GM23248 (cell line): ENCODE measurements around the gene PODN. TPM values are rescaled to one million over a fixed set of nuclear protein-coding genes. Genes with fewer than 3 reads are reported as not detected.

Experiments used
- DNase-seq: peaks from one replicate; pipeline ENCODE4 v3.0.0-alpha.2; 2015
- H2AFZ ChIP-seq: fragments of 200-600 bp; sonication (generic); 2 replicates; pipeline ENCODE4 v1.6.1; 2016; ENCODE audit warnings: antibody characterized with exemption
- H3F3A ChIP-seq: fragments of 200-600 bp; sonication (generic); 2 replicates; pipeline ENCODE4 v1.6.1; 2016; ENCODE audit warnings: mild to moderate bottlenecking, antibody characterized with exemption, mixed run types; ENCODE audit not compliant: insufficient read depth
- H3K27ac ChIP-seq: fragments of 200-600 bp; sonication (generic); 2 replicates; pipeline ENCODE4 v1.5.1; 2016; ENCODE audit warnings: mild to moderate bottlenecking
- H3K27me3 ChIP-seq: fragments of 200-600 bp; sonication (generic); replicated peaks from 2 replicates; pipeline ENCODE4 v1.6.1; 2016; ENCODE audit warnings: mild to moderate bottlenecking; ENCODE audit not compliant: insufficient read depth
- H3K36me3 ChIP-seq: fragments of 200-600 bp; sonication (generic); 2 replicates; pipeline ENCODE4 v1.6.1; 2016; ENCODE audit warnings: low read depth, mild to moderate bottlenecking
- H3K4me1 ChIP-seq: fragments of 200-600 bp; sonication (generic); 2 replicates; pipeline ENCODE4 v1.6.1; 2016; ENCODE audit warnings: mild to moderate bottlenecking; ENCODE audit not compliant: insufficient read depth
- H3K4me2 ChIP-seq: fragments of 200-600 bp; sonication (generic); one replicate; pipeline ENCODE4 v1.6.1; 2016; ENCODE audit warnings: mild to moderate bottlenecking; ENCODE audit not compliant: unreplicated experiment
- H3K4me3 ChIP-seq: fragments of 200-600 bp; sonication (generic); 2 replicates; pipeline ENCODE4 v1.5.1; 2016; ENCODE audit warnings: mild to moderate bottlenecking
- H3K79me2 ChIP-seq: fragments of 200-600 bp; sonication (generic); 2 replicates; pipeline ENCODE4 v1.6.1; 2016; ENCODE audit warnings: mild to moderate bottlenecking; ENCODE audit not compliant: insufficient read depth
- H3K9ac ChIP-seq: fragments of 200-600 bp; sonication (generic); 2 replicates; pipeline ENCODE4 v1.6.1; 2016; ENCODE audit warnings: mild to moderate bottlenecking
- H3K9me2 ChIP-seq: fragments of 200-600 bp; sonication (generic); 2 replicates; pipeline ENCODE4 v1.6.1; 2016; ENCODE audit warnings: mixed run types, mild to moderate bottlenecking, moderate library complexity; ENCODE audit not compliant: insufficient read depth
- H3K9me3 ChIP-seq: fragments of 200-600 bp; sonication (generic); one replicate; pipeline ENCODE4 v1.6.1; 2017; ENCODE audit warnings: low read depth
- H4K20me1 ChIP-seq: fragments of 200-600 bp; sonication (generic); 2 replicates; pipeline ENCODE4 v1.6.0; 2016; ENCODE audit not compliant: insufficient read depth
- EZH2 ChIP-seq: fragments of 200-600 bp; sonication (generic); IDR thresholded peaks from 2 replicates; pipeline ENCODE4 v1.6.1; 2018; ENCODE audit warnings: antibody characterized with exemption, mild to moderate bottlenecking; ENCODE audit not compliant: insufficient read depth, poor library complexity, severe bottlenecking
- EZH2phosphoT487 ChIP-seq: fragments of 200-600 bp; sonication (generic); IDR thresholded peaks from 2 replicates; pipeline ENCODE4 v1.6.1; 2018; ENCODE audit warnings: antibody characterized with exemption, moderate library complexity, mild to moderate bottlenecking, low read depth; ENCODE audit not compliant: insufficient read depth
- WGBS, 2 experiments: methylation state at CpG; one replicate each; pipeline ENCODE4 v1.1.6; 2015 to 2017; ENCODE audit warnings: low lambda C conversion rate in 2 of 2, low coverage in 1 of 2; ENCODE audit errors: missing lambda C conversion rate in 2 of 2; 5-methylcytosine and 5-hydroxymethylcytosine counted together
- in situ Hi-C: fragments of 300-500 bp; cut with MboI; formaldehyde crosslinking; loops from 2 replicates; pipeline ENCODE4 v1.15.0; 2020
- polyA plus RNA-seq: library from polyadenylated mRNA; unstranded; fragments of >200 nt; fragmentation: Nextera tagmentation; extraction: Ambion mirVana; gene quantifications from 2 replicates; pipeline ENCODE4 v1.2.1, GENCODE V29; 2016
- total RNA-seq: library from RNA; depleted of rRNA; stranded (reverse); fragments of >200 nt; shearing (Covaris generic); gene quantifications from 2 replicates; pipeline ENCODE4 v1.2.3, GENCODE V29; 2014

PODN gene
- total and polyA plus RNA-seq, 2 experiments from 2014 or later, result 54.8 to 71.6 TPM

- H3K79me2 ChIP-seq, result peaks cover 99% of the 10 kb centered on the region
- 91 to 97% methylated on average over 5 of the region's 5 CpGs for WGBS, 2 experiments
- peaks cover 22% of the 10 kb centered on the region for H3K4me1 ChIP-seq
- H3K36me3 ChIP-seq, result peaks cover 3% of the 10 kb centered on the region; the same call in 1 of the 2 replicates
- H3K4me3 ChIP-seq, result no peak overlapping the region
- DNase-seq, result no peak
- no peak for TF ChIP-seq EZH2
- no peak for TF ChIP-seq EZH2phosphoT487
- no peaks in the 10 kb centered on the region for H3K9me2 ChIP-seq
- no peaks in the 10 kb centered on the region for H3K9me3 ChIP-seq
- no peak overlapping the region for H3K9ac ChIP-seq
- in situ Hi-C loops, result no loop called here
- H3K4me2 ChIP-seq, result no peak overlapping the region
- H2AFZ ChIP-seq, result no peak overlapping the region
- peaks cover 5% of the 10 kb centered on the region; the same call in 1 of the 2 replicates for H3F3A ChIP-seq
- H3K27me3 ChIP-seq, result no peaks in the 10 kb centered on the region
- no peaks in the 10 kb centered on the region for H4K20me1 ChIP-seq
- no peak overlapping the region for H3K27ac ChIP-seq
These were observed 41.4 kb upstream of the PODN start for GRCh38 chr1:53020588-53020987.

- DNase-seq, result no peak
- WGBS, 2 experiments, result 100% methylated on average over 1 of the region's 1 CpG
- Histone ChIP-seq H4K20me1 (no peaks in the 10 kb centered on the region), H3K4me3 (no peak overlapping the region), H3F3A (peaks cover 8% of the 10 kb centered on the region; the same call in 1 of the 2 replicates), H3K27me3 (no peaks in the 10 kb centered on the region), H3K4me1 (peaks cover 17% of the 10 kb centered on the region), H3K9me2 (no peaks in the 10 kb centered on the region), H2AFZ (no peak overlapping the region), H3K79me2 (peaks cover 99% of the 10 kb centered on the region), H3K4me2 (no peak overlapping the region), H3K9ac (no peak overlapping the region), H3K9me3 (no peaks in the 10 kb centered on the region), H3K36me3 (peaks cover 3% of the 10 kb centered on the region; the same call in 1 of the 2 replicates), H3K27ac (no peak overlapping the region)
- in situ Hi-C loops, result no loop called here
- no peak for TF ChIP-seq EZH2
- no peak for TF ChIP-seq EZH2phosphoT487
These were observed 39.8 kb upstream of the PODN start for GRCh38 chr1:53022179-53022578.

- in situ Hi-C loops, result no loop called here
- Histone ChIP-seq H3K27ac (no peak overlapping the region), H3K9me3 (no peaks in the 10 kb centered on the region), H3K79me2 (peaks cover 97% of the 10 kb centered on the region), H3K4me3 (no peak overlapping the region), H3K36me3 (0 out of 2 replicates have a peak, but pooled peaks cover 7% of the 10 kb centered on the region), H2AFZ (no peak overlapping the region), H3K4me1 (peaks cover 17% of the 10 kb centered on the region), H3K4me2 (no peak overlapping the region), H3K9ac (no peak overlapping the region), H3K9me2 (no peaks in the 10 kb centered on the region), H3F3A (peaks cover 8% of the 10 kb centered on the region; the same call in 1 of the 2 replicates), H3K27me3 (no peaks in the 10 kb centered on the region), H4K20me1 (no peaks in the 10 kb centered on the region)
- 65 to 66% methylated on average over 3 of the region's 3 CpGs for WGBS, 2 experiments
- TF ChIP-seq EZH2phosphoT487 (no peak), EZH2 (no peak)
- DNase-seq, result no peak
These were observed 38.5 kb upstream of the PODN start for GRCh38 chr1:53023546-53023945.

GRCh38 chr1:53024117-53024516, 37.9 kb upstream of the PODN start:
- Histone ChIP-seq H3F3A (peaks cover 8% of the 10 kb centered on the region; the same call in 1 of the 2 replicates), H2AFZ (no peak overlapping the region), H3K36me3 (0 out of 2 replicates have a peak, but pooled peaks cover 4% of the 10 kb centered on the region), H3K79me2 (peaks cover 97% of the 10 kb centered on the region), H4K20me1 (no peaks in the 10 kb centered on the region), H3K4me3 (no peak overlapping the region), H3K27me3 (no peaks in the 10 kb centered on the region), H3K4me2 (no peak overlapping the region), H3K4me1 (peaks cover 17% of the 10 kb centered on the region), H3K9me3 (no peaks in the 10 kb centered on the region), H3K9ac (no peak overlapping the region), H3K27ac (no peak overlapping the region), H3K9me2 (no peaks in the 10 kb centered on the region)
- in situ Hi-C loops, result no loop called here
- TF ChIP-seq EZH2phosphoT487 (no peak), EZH2 (no peak)
- DNase-seq, result no peak
